HCT116 (cell line): ENCODE data around the gene BOLL. TPM values are rescaled to one million over a fixed set of nuclear protein-coding genes. Genes with fewer than 3 reads are reported as not detected.

ENCODE experiments used
- ATAC-seq: fragments of 200-7000 bp; cut with Tn5 transposase; 2 replicates; pipeline ENCODE4 v1.9.1; 2020; ENCODE audit warnings: mild to moderate bottlenecking, moderate library complexity
- BruUV-seq: library from RNA; stranded (reverse); fragments of 400-500 nt; replicated peaks from 2 replicates; lab custom pipeline; 2021; lab: Mats Ljungman, UMichigan
- CTCF ChIA-PET: fragments of 300-600 bp; sonication (Branson Sonifier 250); formaldehyde crosslinking; loops from one replicate; lab custom pipeline; 2021; ENCODE audit warnings: antibody characterized with exemption; lab: Charles Lee
- POLR2A ChIA-PET: fragments of 300-600, 350-600 bp; sonication (Branson Sonifier 250); formaldehyde crosslinking; loops from one replicate; lab custom pipeline; 2021; ENCODE audit warnings: antibody characterized with exemption; lab: Charles Lee
- RAD21 ChIA-PET, 2 experiments: fragments of 300-600 bp; sonication (Branson Sonifier 250); formaldehyde crosslinking; loops; one replicate each; lab custom pipeline; 2023; ENCODE audit warnings: low total read pairs in 2 of 2; ENCODE audit not compliant: uncharacterized antibody in 2 of 2, unreplicated experiment in 2 of 2, low non-redundant PET in 1 of 2; lab: Charles Lee
- DNase-seq: peaks from one replicate; pipeline ENCODE4 v3.0.0-alpha.2; 2010; ENCODE audit warnings: low read depth, low spot score
- H2AFZ ChIP-seq: fragments of 200-600 bp; shearing (Covaris generic), sonication (generic); 2 replicates; pipeline ENCODE4 v1.6.1; 2017; ENCODE audit warnings: low read depth, mixed run types, mixed read lengths, antibody characterized with exemption, low read length; ENCODE audit not compliant: poor library complexity, severe bottlenecking
- H3K27ac ChIP-seq: 2 replicates; pipeline ENCODE4 v1.5.1; 2012; ENCODE audit warnings: low read depth, low read length
- H3K27me3 ChIP-seq: fragments of 200-600 bp; sonication (generic); 2 replicates; pipeline ENCODE4 v1.6.1; 2016; ENCODE audit warnings: mixed run types, low read length, mixed read lengths; ENCODE audit not compliant: insufficient read depth
- H3K36me3 ChIP-seq, 2 experiments: fragments of 200-500 bp in 1 of 2; fragments of 200-600 bp in 1 of 2; sonication (Bioruptor generic) in 1 of 2; sonication (generic) in 1 of 2; 2 replicates each; pipeline versions ENCODE4 v1.5.1 to v1.6.1; 2014 to 2016; ENCODE audit warnings: low read length in 2 of 2, inconsistent platforms in 1 of 2, mixed read lengths in 1 of 2, mixed run types in 1 of 2; ENCODE audit not compliant: insufficient read depth in 2 of 2, control insufficient read depth in 1 of 2
- H3K4me1 ChIP-seq, 2 experiments: fragments of 200-600 bp in 1 of 2; sonication (generic) in 1 of 2; 2 replicates each; pipeline versions ENCODE4 v1.5.1 to v1.6.1; 2012 to 2017; ENCODE audit warnings: low read length in 2 of 2, inconsistent platforms in 1 of 2, mild to moderate bottlenecking in 1 of 2, mixed read lengths in 1 of 2, mixed run types in 1 of 2, moderate library complexity in 1 of 2; ENCODE audit not compliant: insufficient read depth in 2 of 2, control insufficient read depth in 1 of 2
- H3K4me2 ChIP-seq: fragments of 200-600 bp; sonication (generic); 2 replicates; pipeline ENCODE4 v1.6.1; 2017; ENCODE audit warnings: mixed run types, low read length, mixed read lengths
- H3K4me3 ChIP-seq, 2 experiments: fragments of 200-600 bp in 1 of 2; sonication (generic) in 1 of 2; replicated peaks in 1 of 2; 2 replicates each; pipeline ENCODE4 v1.5.1; 2011 to 2016; ENCODE audit warnings: low read length in 2 of 2, control low read depth in 1 of 2, low read depth in 1 of 2, mild to moderate bottlenecking in 1 of 2, mixed read lengths in 1 of 2, mixed run types in 1 of 2
- H3K79me2 ChIP-seq: fragments of 200-600 bp; sonication (generic); 2 replicates; pipeline ENCODE4 v1.6.1; 2017; ENCODE audit warnings: mild to moderate bottlenecking, mixed run types, low read length, moderate library complexity, mixed read lengths; ENCODE audit not compliant: insufficient read depth
- H3K9ac ChIP-seq: fragments of 200-600 bp; sonication (generic); 2 replicates; pipeline ENCODE4 v1.6.1; 2016; ENCODE audit warnings: low read length, mixed read lengths
- H3K9me2 ChIP-seq: fragments of 200-600 bp; sonication (generic), shearing (Covaris generic); 2 replicates; pipeline ENCODE4 v1.6.1; 2017; ENCODE audit warnings: mixed run types, mild to moderate bottlenecking, moderate library complexity; ENCODE audit not compliant: insufficient read depth
- H3K9me3 ChIP-seq, 2 experiments: fragments of 200-500 bp in 1 of 2; fragments of 200-600 bp in 1 of 2; sonication (Bioruptor generic) in 1 of 2; sonication (generic) in 1 of 2; 2 replicates each; pipeline ENCODE4 v1.6.1; 2014 to 2017; ENCODE audit warnings: low read length in 2 of 2, mixed read lengths in 2 of 2, inconsistent platforms in 1 of 2, low read depth in 1 of 2, mild to moderate bottlenecking in 1 of 2, mixed run types in 1 of 2, moderate library complexity in 1 of 2; ENCODE audit not compliant: control insufficient read depth in 1 of 2, insufficient read depth in 1 of 2
- H4K20me1 ChIP-seq: fragments of 200-600 bp; sonication (generic), shearing (Covaris generic); 2 replicates; pipeline ENCODE4 v1.6.1; 2017; ENCODE audit warnings: mixed run types, mild to moderate bottlenecking, moderate library complexity; ENCODE audit not compliant: insufficient read depth
- EZH2 ChIP-seq: fragments of 200-600 bp; sonication (generic); IDR thresholded peaks from 2 replicates; pipeline ENCODE4 v1.6.1; 2017; ENCODE audit warnings: antibody characterized with exemption, mixed run types
- EZH2phosphoT487 ChIP-seq: fragments of 200-600 bp; IDR thresholded peaks from 2 replicates; pipeline ENCODE4 v1.6.1; 2018; ENCODE audit warnings: antibody characterized with exemption, borderline replicate concordance
- FOSL1 ChIP-seq: IDR thresholded peaks from 2 replicates; pipeline ENCODE4 v1.6.1; 2012; ENCODE audit warnings: low read depth
- SIN3A ChIP-seq: IDR thresholded peaks from 2 replicates; pipeline ENCODE4 v1.6.1; 2012; ENCODE audit warnings: low read depth
- SP1 ChIP-seq: IDR thresholded peaks from 2 replicates; pipeline ENCODE4 v1.6.1; 2012; ENCODE audit warnings: low read depth
- intact Hi-C: fragments of 100-400 bp; cut with micrococcal nuclease; formaldehyde crosslinking; loops from 2 replicates; pipeline ENCODE4 v1.10.0; 2022
- total RNA-seq: library from RNA; stranded (reverse); gene quantifications from one replicate; pipeline ENCODE4 v1.2.1, GENCODE V29; 2021; ENCODE audit not compliant: unreplicated experiment
- TF ChIP-seq, protein P1 (sequence below): IDR thresholded peaks from 2 replicates; pipeline ENCODE4 v1.6.1; 2012
- TF ChIP-seq, protein P2 (sequence below): IDR thresholded peaks from 2 replicates; pipeline ENCODE4 v1.6.1; 2012; ENCODE audit warnings: low read depth

Gene BOLL
- total RNA-seq, 1 experiment from 2014 or later = not detected

DNA sequence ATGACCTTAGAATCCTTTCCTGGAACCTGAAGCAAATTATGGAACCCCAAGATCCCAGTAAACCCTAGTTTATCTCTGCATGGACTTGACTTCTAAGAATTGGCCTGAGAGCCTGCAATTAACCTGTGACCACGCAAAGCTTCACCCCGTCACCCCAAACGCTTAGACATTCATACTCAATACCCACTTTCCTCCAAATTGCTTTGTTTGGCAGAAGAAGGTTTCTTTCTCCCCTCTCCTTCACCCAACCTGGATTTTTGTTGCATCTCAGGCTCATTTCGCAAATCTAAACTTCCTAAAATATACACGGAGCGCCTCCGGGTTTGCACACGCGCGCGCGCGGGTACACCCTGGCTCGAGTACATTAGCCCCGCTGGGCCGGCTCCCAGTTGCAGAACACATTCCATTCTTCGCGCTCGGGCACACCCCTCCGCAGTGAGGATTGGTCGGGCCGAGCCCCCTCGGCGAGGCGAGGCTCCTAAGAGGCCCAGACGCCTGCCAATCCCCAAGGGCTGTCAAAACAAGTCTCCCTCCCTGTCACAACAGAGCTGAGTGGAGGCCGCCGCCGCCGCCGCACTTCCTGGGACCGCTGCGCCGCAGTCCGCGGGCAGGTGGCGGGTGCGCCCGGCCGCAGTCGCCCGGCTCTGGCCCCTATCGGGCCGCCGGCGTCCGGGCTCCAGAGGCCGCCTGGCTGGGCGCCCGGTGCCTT is 19.1 kb upstream of the BOLL start, which contains the start of gene PLCL1:
Gene PLCL1 (plus strand): TSS at position 545 of the 709 bp plus-strand sequence.
- Histone ChIP-seq H3K27ac (no peak within 1 kb of the TSS), H3K79me2 (no peaks in the 10 kb centered on the region), H3K27me3 (peaks cover 34% of the 10 kb centered on the region; the same call in 1 of the 2 replicates), H2AFZ (no peak within 1 kb of the TSS), H3K9ac (no peak within 1 kb of the TSS), H3K9me3 (no peaks in the 10 kb centered on the region), H3K36me3 (no peaks in the 10 kb centered on the region), H3K4me2 (peak within 1 kb of the TSS; percentile 75), H3K4me3 (peak within 1 kb of the TSS; percentile 19 to 26), H3K4me1 (peaks cover 0 to 5% of the 10 kb centered on the region in 2 experiments; a peak in 1 of 4 replicates), H4K20me1 (no peaks in the 10 kb centered on the region), H3K9me2 (no peaks in the 10 kb centered on the region)
- POLR2A ChIA-PET = no interaction called here
- intact Hi-C loops = no loop called here
- ATAC-seq = peak; percentile 98
- RAD21 ChIA-PET = interaction anchor here in 1 of 2 experiments (0.6 kb wide), 1 partner anchor 323 kb away, joined by 6 read pairs; no protein-coding TSS in a partner anchor
- TF ChIP-seq, protein P1, sequence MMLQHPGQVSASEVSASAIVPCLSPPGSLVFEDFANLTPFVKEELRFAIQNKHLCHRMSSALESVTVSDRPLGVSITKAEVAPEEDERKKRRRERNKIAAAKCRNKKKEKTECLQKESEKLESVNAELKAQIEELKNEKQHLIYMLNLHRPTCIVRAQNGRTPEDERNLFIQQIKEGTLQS = no peak
- TF ChIP-seq EZH2phosphoT487 (0 out of 2 replicates have a peak, but pooled peaks have one; percentile 47), SIN3A (peak; percentile 33; the same call in 1 of the 2 replicates), SP1 (peak; percentile 77), EZH2 (0 out of 2 replicates have a peak, but pooled peaks have one; percentile 78), FOSL1 (no peak)
- TF ChIP-seq, protein P2, sequence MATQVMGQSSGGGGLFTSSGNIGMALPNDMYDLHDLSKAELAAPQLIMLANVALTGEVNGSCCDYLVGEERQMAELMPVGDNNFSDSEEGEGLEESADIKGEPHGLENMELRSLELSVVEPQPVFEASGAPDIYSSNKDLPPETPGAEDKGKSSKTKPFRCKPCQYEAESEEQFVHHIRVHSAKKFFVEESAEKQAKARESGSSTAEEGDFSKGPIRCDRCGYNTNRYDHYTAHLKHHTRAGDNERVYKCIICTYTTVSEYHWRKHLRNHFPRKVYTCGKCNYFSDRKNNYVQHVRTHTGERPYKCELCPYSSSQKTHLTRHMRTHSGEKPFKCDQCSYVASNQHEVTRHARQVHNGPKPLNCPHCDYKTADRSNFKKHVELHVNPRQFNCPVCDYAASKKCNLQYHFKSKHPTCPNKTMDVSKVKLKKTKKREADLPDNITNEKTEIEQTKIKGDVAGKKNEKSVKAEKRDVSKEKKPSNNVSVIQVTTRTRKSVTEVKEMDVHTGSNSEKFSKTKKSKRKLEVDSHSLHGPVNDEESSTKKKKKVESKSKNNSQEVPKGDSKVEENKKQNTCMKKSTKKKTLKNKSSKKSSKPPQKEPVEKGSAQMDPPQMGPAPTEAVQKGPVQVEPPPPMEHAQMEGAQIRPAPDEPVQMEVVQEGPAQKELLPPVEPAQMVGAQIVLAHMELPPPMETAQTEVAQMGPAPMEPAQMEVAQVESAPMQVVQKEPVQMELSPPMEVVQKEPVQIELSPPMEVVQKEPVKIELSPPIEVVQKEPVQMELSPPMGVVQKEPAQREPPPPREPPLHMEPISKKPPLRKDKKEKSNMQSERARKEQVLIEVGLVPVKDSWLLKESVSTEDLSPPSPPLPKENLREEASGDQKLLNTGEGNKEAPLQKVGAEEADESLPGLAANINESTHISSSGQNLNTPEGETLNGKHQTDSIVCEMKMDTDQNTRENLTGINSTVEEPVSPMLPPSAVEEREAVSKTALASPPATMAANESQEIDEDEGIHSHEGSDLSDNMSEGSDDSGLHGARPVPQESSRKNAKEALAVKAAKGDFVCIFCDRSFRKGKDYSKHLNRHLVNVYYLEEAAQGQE = no peak
- CTCF ChIA-PET = interaction anchor here (1.0 to 1.6 kb wide), 2 partner anchors 323 to 493 kb away, joined by 5 to 9 read pairs; no protein-coding TSS in a partner anchor
- peak; percentile 68 for DNase-seq
- BruUV-seq = no TSS peak
